A549 (cell line): ENCODE results near the gene TAX1BP1. TPM values are rescaled to one million over a fixed set of nuclear protein-coding genes. Genes with fewer than 3 reads are reported as not detected.

Source experiments
- ATAC-seq, 2 experiments: fragments of 200-7000 bp in 1 of 2; fragments of >200 bp in 1 of 2; cut with Nextera tagmentation in 1 of 2; cut with Tn5 transposase in 1 of 2; 3 replicates each; pipeline versions ENCODE4 v1.8.0 to v1.9.1; 2018 to 2020; ENCODE audit warnings: mild to moderate bottlenecking in 1 of 2, moderate library complexity in 1 of 2
- CTCF ChIA-PET: fragments of 300-600 bp; sonication (Branson Sonifier 250); formaldehyde crosslinking; extraction: SDS; loops from one replicate; lab custom pipeline; 2021; ENCODE audit warnings: antibody characterized with exemption, inconsistent platforms; lab: Yijun Ruan, JAX
- POLR2A ChIA-PET: fragments of 350-600 bp; formaldehyde crosslinking; extraction: SDS; loops from one replicate; lab custom pipeline; 2021; ENCODE audit warnings: antibody characterized with exemption, inconsistent platforms; lab: Yijun Ruan, JAX
- DNase-seq, 2 experiments: peaks; one replicate each; pipeline versions ENCODE4 v3.0.0 to v3.0.0-alpha.2; 2011 to 2016; ENCODE audit warnings: low read depth in 1 of 2, low spot score in 1 of 2
- FAIRE-seq: peaks from 2 replicates; lab custom pipeline; 2011; peaks lifted over from hg19 to GRCh38; lab: Jason Lieb, UNC
- H3K27ac ChIP-seq, 2 experiments: fragments of >200 bp; sonication (Bioruptor Twin); formaldehyde crosslinking; 3 replicates each; pipeline ENCODE4 v1.5.1; 2016 to 2017
- H3K4me1 ChIP-seq: fragments of >200 bp; sonication (Bioruptor Twin); formaldehyde crosslinking; 3 replicates; pipeline ENCODE4 v1.6.1; 2016
- H3K4me2 ChIP-seq: fragments of >200 bp; sonication (Bioruptor Twin); formaldehyde crosslinking; 3 replicates; pipeline ENCODE4 v1.6.1; 2016
- H3K4me3 ChIP-seq: fragments of >200 bp; sonication (Bioruptor Twin); formaldehyde crosslinking; 3 replicates; pipeline ENCODE4 v1.5.1; 2016
- H3K9me3 ChIP-seq: fragments of >200 bp; sonication (Bioruptor Twin); formaldehyde crosslinking; 3 replicates; pipeline ENCODE4 v1.6.1; 2016
- BCL3 ChIP-seq: fragments of >200 bp; sonication (Bioruptor Twin); formaldehyde crosslinking; IDR thresholded peaks from 3 replicates; pipeline ENCODE4 v1.6.1; 2016
- BHLHE40 ChIP-seq: IDR thresholded peaks from 2 replicates; pipeline ENCODE4 v1.6.1; 2012; ENCODE audit warnings: low read depth, low read length, inconsistent platforms
- CBX2 ChIP-seq: fragments of 200-600 bp; sonication (generic); IDR thresholded peaks from 2 replicates; pipeline ENCODE4 v1.6.1; 2016; ENCODE audit warnings: low read depth, mild to moderate bottlenecking, borderline replicate concordance
- CBX8 ChIP-seq: fragments of 200-600 bp; sonication (generic); IDR thresholded peaks from 2 replicates; pipeline ENCODE4 v1.6.1; 2016
- EHF ChIP-seq: fragments of 250-450 bp; sonication (Bioruptor Pico); IDR thresholded peaks from 2 replicates; pipeline ENCODE4 v1.5.0; 2020; ENCODE audit warnings: mild to moderate bottlenecking
- ESRRA ChIP-seq: fragments of 150-350 bp; IDR thresholded peaks from 2 replicates; pipeline ENCODE4 v1.6.1; 2014; ENCODE audit warnings: mild to moderate bottlenecking, low read length, borderline replicate concordance
- GATA3 ChIP-seq: IDR thresholded peaks from 2 replicates; pipeline ENCODE4 v1.6.1; 2012; ENCODE audit warnings: borderline replicate concordance
- HMGXB4 ChIP-seq: fragments of 250-450 bp; sonication (Bioruptor Pico); IDR thresholded peaks from 2 replicates; pipeline ENCODE4 v1.5.0; 2021; ENCODE audit warnings: mild to moderate bottlenecking, moderate library complexity, borderline replicate concordance
- JUN ChIP-seq, 2 experiments: fragments of >200 bp; sonication (Bioruptor Twin); formaldehyde crosslinking; IDR thresholded peaks; 2 replicates in 1 of 2; 3 replicates in 1 of 2; pipeline ENCODE4 v1.6.1; 2016 to 2017
- JUNB ChIP-seq: fragments of >200 bp; sonication (Bioruptor Twin); formaldehyde crosslinking; IDR thresholded peaks from 2 replicates; pipeline ENCODE4 v1.6.1; 2016
- KDM5A ChIP-seq: fragments of 200-600 bp; sonication (generic); IDR thresholded peaks from 2 replicates; pipeline ENCODE4 v1.6.1; 2016; ENCODE audit warnings: antibody characterized with exemption, mild to moderate bottlenecking
- MAFK ChIP-seq: fragments of 450-650 bp; IDR thresholded peaks from 2 replicates; pipeline ENCODE4 v1.6.1; 2014; ENCODE audit not compliant: partially characterized antibody
- MAZ ChIP-seq: fragments of 150-350 bp; IDR thresholded peaks from 2 replicates; pipeline ENCODE4 v1.6.1; 2014; ENCODE audit warnings: antibody characterized with exemption, low read depth, low read length, borderline replicate concordance
- NPAS2 ChIP-seq: fragments of 250-450 bp; sonication (Bioruptor Pico); IDR thresholded peaks from 2 replicates; pipeline ENCODE4 v1.8.0; 2022; ENCODE audit warnings: mild to moderate bottlenecking, moderate library complexity, borderline replicate concordance
- REST ChIP-seq: fragments of 200-600 bp; sonication (generic); IDR thresholded peaks from 2 replicates; pipeline ENCODE4 v1.6.1; 2016; ENCODE audit warnings: antibody characterized with exemption, mild to moderate bottlenecking, moderate library complexity
- RFX5 ChIP-seq: fragments of 450-650 bp; IDR thresholded peaks from 2 replicates; pipeline ENCODE4 v1.7.1; 2014; ENCODE audit warnings: antibody characterized with exemption, mild to moderate bottlenecking, moderate library complexity
- TP53 ChIP-seq: fragments of 250-450 bp; sonication (Bioruptor Pico); IDR thresholded peaks from 2 replicates; pipeline ENCODE4 v1.5.0; 2021; ENCODE audit warnings: mild to moderate bottlenecking, moderate library complexity
- ZFP36 ChIP-seq: fragments of 450-650 bp; IDR thresholded peaks from 2 replicates; pipeline ENCODE4 v1.6.1; 2014; ENCODE audit warnings: borderline replicate concordance; ENCODE audit not compliant: partially characterized antibody
- WGBS: methylation state at CpG from one replicate; pipeline ENCODE4 v1.1.6; 2017; ENCODE audit errors: missing lambda C conversion rate; 5-methylcytosine and 5-hydroxymethylcytosine counted together
- polyA plus RNA-seq, 4 experiments: library from polyadenylated mRNA; depleted of rRNA in 3 of 4; stranded (reverse); fragments of >200 nt; fragmentation: RNase III in 1 of 4; extraction: RNeasy Plus Mini Kit Qiagen cat#74134 plus additional on column Dnase treatment in 1 of 4; gene quantifications; 2 replicates in 3 of 4; 3 replicates in 1 of 4; pipeline ENCODE4 v1.2.3, GENCODE V29; 2011 to 2017
- TF ChIP-seq, protein P1 (sequence below): fragments of >200 bp; sonication (Bioruptor Twin); formaldehyde crosslinking; IDR thresholded peaks from 3 replicates; pipeline ENCODE4 v1.5.1; 2016
- TF ChIP-seq, protein P2 (sequence below): fragments of 450-650 bp; IDR thresholded peaks from 2 replicates; pipeline ENCODE4 v1.6.1; 2014; ENCODE audit warnings: antibody characterized with exemption

The TAX1BP1 gene
- polyA plus RNA-seq, 2 of the 4 experiments (the other 2 are of a cell fraction), result 105 to 180 TPM

- Histone ChIP-seq H3K4me3 (no peak overlapping the region), H3K4me2 (no peak overlapping the region), H3K4me1 (no peaks in the 10 kb centered on the region), H3K27ac (no peak overlapping the region), H3K9me3 (no peaks in the 10 kb centered on the region)
- FAIRE-seq, result no peak
- no peak for DNase-seq
- ChIA-PET POLR2A (no interaction called here), CTCF (interaction anchor here (1.0 to 1.2 kb wide), 2 partner anchors 49 to 62 kb away, joined by 3 read pairs; no protein-coding TSS in a partner anchor)
- TF ChIP-seq MAFK (no peak), ZFP36 (no peak), MAZ (no peak), ESRRA (no peak), BCL3 (no peak), RFX5 (no peak), REST (no peak), JUN (IDR thresholded peaks at IDR 0.05) (no peak), JUNB (no peak), EHF (no peak), KDM5A (no peak), CBX2 (no peak), HMGXB4 (no peak), NPAS2 (CRISPR knock-in tag) (no peak), BHLHE40 (no peak), TP53 (no peak), GATA3 (no peak), CBX8 (no peak)
- TF ChIP-seq, protein P1, sequence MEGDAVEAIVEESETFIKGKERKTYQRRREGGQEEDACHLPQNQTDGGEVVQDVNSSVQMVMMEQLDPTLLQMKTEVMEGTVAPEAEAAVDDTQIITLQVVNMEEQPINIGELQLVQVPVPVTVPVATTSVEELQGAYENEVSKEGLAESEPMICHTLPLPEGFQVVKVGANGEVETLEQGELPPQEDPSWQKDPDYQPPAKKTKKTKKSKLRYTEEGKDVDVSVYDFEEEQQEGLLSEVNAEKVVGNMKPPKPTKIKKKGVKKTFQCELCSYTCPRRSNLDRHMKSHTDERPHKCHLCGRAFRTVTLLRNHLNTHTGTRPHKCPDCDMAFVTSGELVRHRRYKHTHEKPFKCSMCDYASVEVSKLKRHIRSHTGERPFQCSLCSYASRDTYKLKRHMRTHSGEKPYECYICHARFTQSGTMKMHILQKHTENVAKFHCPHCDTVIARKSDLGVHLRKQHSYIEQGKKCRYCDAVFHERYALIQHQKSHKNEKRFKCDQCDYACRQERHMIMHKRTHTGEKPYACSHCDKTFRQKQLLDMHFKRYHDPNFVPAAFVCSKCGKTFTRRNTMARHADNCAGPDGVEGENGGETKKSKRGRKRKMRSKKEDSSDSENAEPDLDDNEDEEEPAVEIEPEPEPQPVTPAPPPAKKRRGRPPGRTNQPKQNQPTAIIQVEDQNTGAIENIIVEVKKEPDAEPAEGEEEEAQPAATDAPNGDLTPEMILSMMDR, result no peak
- TF ChIP-seq, protein P2, sequence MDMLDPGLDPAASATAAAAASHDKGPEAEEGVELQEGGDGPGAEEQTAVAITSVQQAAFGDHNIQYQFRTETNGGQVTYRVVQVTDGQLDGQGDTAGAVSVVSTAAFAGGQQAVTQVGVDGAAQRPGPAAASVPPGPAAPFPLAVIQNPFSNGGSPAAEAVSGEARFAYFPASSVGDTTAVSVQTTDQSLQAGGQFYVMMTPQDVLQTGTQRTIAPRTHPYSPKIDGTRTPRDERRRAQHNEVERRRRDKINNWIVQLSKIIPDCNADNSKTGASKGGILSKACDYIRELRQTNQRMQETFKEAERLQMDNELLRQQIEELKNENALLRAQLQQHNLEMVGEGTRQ, result no peak
- no peak for ATAC-seq
- WGBS, result 85% methylated on average over 11 of the region's 11 CpGs
Observed at GRCh38 chr7:27863880-27864279, 123.9 kb downstream of the TAX1BP1 start.
